Measurements from ENCODE around the gene PSME2. TPM values are rescaled to one million over a fixed set of nuclear protein-coding genes. Genes with fewer than 3 reads are reported as not detected.

The PSME2 gene
- total and polyA plus RNA-seq, 2 of the 13 experiments (the other 11 are each of a cell fraction or from before 2014, with no cell fraction given): 332 to 716 TPM

- peak; percentile 72 for TF ChIP-seq MAZ (IDR thresholded peaks at IDR 0.05; ENCODE audit: borderline replicate concordance, low read depth, low read length)
- TF ChIP-seq MAZ (CRISPR knock-in tag; IDR thresholded peaks at IDR 0.05; ENCODE audit: low read depth): peak; percentile 63
- TF ChIP-seq ZNF34 (CRISPR knock-in tag; IDR thresholded peaks at IDR 0.05; ENCODE audit: borderline replicate concordance): peak; percentile 83; the same call in 1 of the 2 replicates
- peak; percentile 95; the same call in 1 of the 2 replicates for TF ChIP-seq ZNF569 (CRISPR knock-in tag; IDR thresholded peaks at IDR 0.05; ENCODE audit: borderline replicate concordance)
- no peak for TF ChIP-seq ARID3A (IDR thresholded peaks at IDR 0.05; ENCODE audit: low read depth, low read length)
- peak; percentile 63; the same call in 1 of the 2 replicates for TF ChIP-seq ZNF138 (CRISPR knock-in tag; IDR thresholded peaks at IDR 0.05; ENCODE audit: low read depth)
- TF ChIP-seq ZNF724P (CRISPR knock-in tag; IDR thresholded peaks at IDR 0.05; ENCODE audit: borderline replicate concordance): peak; percentile 79; the same call in 1 of the 2 replicates
- TF ChIP-seq BORCS8-MEF2B (CRISPR knock-in tag; IDR thresholded peaks at IDR 0.05): peak; percentile 84
- TF ChIP-seq SYNCRIP (IDR thresholded peaks at IDR 0.05; ENCODE audit: insufficient read depth, low read depth, low read length): no peak
- no peak for TF ChIP-seq SETDB1 (CRISPR knock-in tag; IDR thresholded peaks at IDR 0.05; ENCODE audit: borderline replicate concordance)
- no peak for TF ChIP-seq JARID2 (CRISPR knock-in tag; IDR thresholded peaks at IDR 0.05; ENCODE audit: insufficient replicate concordance)
- 0 out of 2 replicates have a peak, but pooled peaks have one; percentile 64 for TF ChIP-seq ZNF3 (CRISPR knock-in tag; IDR thresholded peaks at IDR 0.05)
- peak; percentile 77; the same call in 1 of the 2 replicates for TF ChIP-seq IRF9 (CRISPR knock-in tag; IDR thresholded peaks at IDR 0.05; ENCODE audit: borderline replicate concordance)
- no peak for TF ChIP-seq KDM3A (CRISPR knock-in tag; IDR thresholded peaks at IDR 0.05; ENCODE audit: low read depth)
- TF ChIP-seq ZBTB21 (CRISPR knock-in tag; IDR thresholded peaks at IDR 0.05): no peak
- peak; percentile 66; the same call in 1 of the 2 replicates for TF ChIP-seq HIC2 (CRISPR knock-in tag; IDR thresholded peaks at IDR 0.05; ENCODE audit: low read depth)
- no peak; the same call in 1 of the 2 replicates for TF ChIP-seq RNF2 (conservative IDR thresholded peaks at IDR 0.05; ENCODE audit: low read depth)
- TF ChIP-seq ZNF557 (CRISPR knock-in tag; IDR thresholded peaks at IDR 0.05): 0 out of 2 replicates have a peak, but pooled peaks have one; percentile 57
- TF ChIP-seq SNRNP70 (IDR thresholded peaks at IDR 0.05; ENCODE audit: low read depth, low read length): no peak
- TF ChIP-seq SP5 (CRISPR knock-in tag; IDR thresholded peaks at IDR 0.05; ENCODE audit: borderline replicate concordance, low read depth): peak; percentile 71
- TF ChIP-seq PBX2 (CRISPR knock-in tag; IDR thresholded peaks at IDR 0.05): 0 out of 2 replicates have a peak, but pooled peaks have one; percentile 2
- no peak; the same call in 1 of the 2 replicates for TF ChIP-seq ZNF101 (CRISPR knock-in tag; IDR thresholded peaks at IDR 0.05; ENCODE audit: borderline replicate concordance, low read depth)
- TF ChIP-seq ATF1 (CRISPR knock-in tag; IDR thresholded peaks at IDR 0.05): no peak
Measured at GRCh38 chr14:24146978-24147760, 759 bp upstream of the PSME2 start, which contains the start of gene RNF31 (continued).
